K562 (cell line): ENCODE data around the gene SERPINA12.

ENCODE experiments used
- BRCA1 ChIP-seq, 2 experiments: fragments of 450-650 bp in 1 of 2; sonication (generic) in 1 of 2; formaldehyde crosslinking in 1 of 2; IDR thresholded peaks; 2 replicates each; pipeline versions ENCODE4 v1.5.0 to v1.6.1; 2017 to 2020; ENCODE audit warnings: mild to moderate bottlenecking in 1 of 2, missing genetic modification reagents in 1 of 2
- HCFC1 ChIP-seq: IDR thresholded peaks from 2 replicates; pipeline ENCODE4 v1.6.1; 2012; ENCODE audit warnings: low read depth, low read length, improper control_type of control experiment
- HNRNPUL1 ChIP-seq: fragments of 200-400 bp; formaldehyde crosslinking; IDR thresholded peaks from 2 replicates; pipeline ENCODE4 v1.6.1; 2017; ENCODE audit warnings: low read length
- MECOM ChIP-seq: fragments of 250-450 bp; sonication (Bioruptor Pico); IDR thresholded peaks from 2 replicates; pipeline ENCODE4 v1.8.0; 2022; ENCODE audit warnings: inconsistent platforms
- MTA2 ChIP-seq: fragments of 450-650 bp; IDR thresholded peaks from 2 replicates; pipeline ENCODE4 v1.6.1; 2016; ENCODE audit warnings: low read depth
- NBN ChIP-seq: fragments of 450-650 bp; IDR thresholded peaks from 2 replicates; pipeline ENCODE4 v1.6.1; 2016; ENCODE audit warnings: low read depth, mild to moderate bottlenecking
- NFYB ChIP-seq: IDR thresholded peaks from 2 replicates; pipeline ENCODE4 v1.6.1; 2011; ENCODE audit warnings: mild to moderate bottlenecking, moderate library complexity; ENCODE audit not compliant: insufficient read length; ENCODE audit errors: extremely low read depth
- PURB ChIP-seq: sonication (generic); formaldehyde crosslinking; IDR thresholded peaks from 2 replicates; pipeline ENCODE4 v1.9.0; 2021; ENCODE audit warnings: low read depth, mild to moderate bottlenecking, missing genetic modification reagents
- STAT5A ChIP-seq: IDR thresholded peaks from 2 replicates; pipeline ENCODE4 v1.6.1; 2012; ENCODE audit warnings: low read length, inconsistent platforms, borderline replicate concordance
- ZNF134 ChIP-seq: fragments of 250-450 bp; sonication (Bioruptor Pico); conservative IDR thresholded peaks from 2 replicates; pipeline ENCODE4 v1.4.0; 2020
- TF ChIP-seq, protein P1 (sequence below), 3 experiments: IDR thresholded peaks in 2 of 3; conservative IDR thresholded peaks in 1 of 3; 2 replicates each; pipeline ENCODE4 v1.5.1; 2011 to 2012; ENCODE audit warnings: low read length in 3 of 3, mild to moderate bottlenecking in 3 of 3, control low read depth in 2 of 3, improper control_type of control experiment in 1 of 3, inconsistent platforms in 1 of 3, low read depth in 1 of 3, mixed read lengths in 1 of 3, moderate library complexity in 1 of 3; ENCODE audit not compliant: insufficient read depth in 2 of 3
- TF ChIP-seq, protein P2 (sequence below): fragments of 250-450 bp; sonication (Bioruptor Pico); IDR thresholded peaks from 2 replicates; pipeline ENCODE4 v1.9.0; 2021; ENCODE audit warnings: mild to moderate bottlenecking, inconsistent platforms
- TF ChIP-seq, protein P3 (sequence below): sonication (generic); formaldehyde crosslinking; IDR thresholded peaks from 2 replicates; pipeline ENCODE4 v1.5.0; 2020; ENCODE audit warnings: missing genetic modification reagents

DNA sequence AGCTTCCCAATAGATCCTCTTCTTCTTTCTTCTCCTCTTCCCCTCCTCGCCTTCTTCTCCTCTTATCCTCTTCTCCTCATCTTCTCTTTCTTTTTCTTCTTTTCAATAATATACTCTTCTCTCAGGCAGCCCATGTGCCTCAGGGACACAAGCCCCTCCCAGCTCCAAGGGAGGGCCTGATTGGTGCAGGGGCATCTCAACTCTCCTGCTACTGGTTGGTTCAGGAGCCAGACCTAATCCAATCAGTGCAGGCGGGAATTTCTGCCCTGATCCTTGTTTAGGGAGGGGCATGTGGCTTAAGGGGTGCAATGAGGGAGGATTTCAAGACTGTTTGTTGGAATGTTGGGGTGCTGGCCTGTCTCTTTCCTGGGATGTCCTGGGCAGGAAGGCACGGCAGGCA lies 9.0 kb downstream of the SERPINA12 start:
- TF ChIP-seq NFYB: no peak
- TF ChIP-seq, protein P1, sequence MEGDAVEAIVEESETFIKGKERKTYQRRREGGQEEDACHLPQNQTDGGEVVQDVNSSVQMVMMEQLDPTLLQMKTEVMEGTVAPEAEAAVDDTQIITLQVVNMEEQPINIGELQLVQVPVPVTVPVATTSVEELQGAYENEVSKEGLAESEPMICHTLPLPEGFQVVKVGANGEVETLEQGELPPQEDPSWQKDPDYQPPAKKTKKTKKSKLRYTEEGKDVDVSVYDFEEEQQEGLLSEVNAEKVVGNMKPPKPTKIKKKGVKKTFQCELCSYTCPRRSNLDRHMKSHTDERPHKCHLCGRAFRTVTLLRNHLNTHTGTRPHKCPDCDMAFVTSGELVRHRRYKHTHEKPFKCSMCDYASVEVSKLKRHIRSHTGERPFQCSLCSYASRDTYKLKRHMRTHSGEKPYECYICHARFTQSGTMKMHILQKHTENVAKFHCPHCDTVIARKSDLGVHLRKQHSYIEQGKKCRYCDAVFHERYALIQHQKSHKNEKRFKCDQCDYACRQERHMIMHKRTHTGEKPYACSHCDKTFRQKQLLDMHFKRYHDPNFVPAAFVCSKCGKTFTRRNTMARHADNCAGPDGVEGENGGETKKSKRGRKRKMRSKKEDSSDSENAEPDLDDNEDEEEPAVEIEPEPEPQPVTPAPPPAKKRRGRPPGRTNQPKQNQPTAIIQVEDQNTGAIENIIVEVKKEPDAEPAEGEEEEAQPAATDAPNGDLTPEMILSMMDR (IDR thresholded peaks at IDR 0.05 in 2 of 3, conservative IDR thresholded peaks at IDR 0.05 in 1 of 3; ENCODE audit: insufficient read depth in 2 of 3, low read depth in 1 of 3, low read length in 3 of 3): no peak
- no peak for TF ChIP-seq ZNF134 (CRISPR knock-in tag)
- TF ChIP-seq HNRNPUL1: no peak
- no peak for TF ChIP-seq NBN
- TF ChIP-seq BRCA1 (IDR thresholded peaks at IDR 0.05): no peak
- TF ChIP-seq BRCA1 (CRISPR knock-in tag; IDR thresholded peaks at IDR 0.05): no peak
- TF ChIP-seq, protein P2, sequence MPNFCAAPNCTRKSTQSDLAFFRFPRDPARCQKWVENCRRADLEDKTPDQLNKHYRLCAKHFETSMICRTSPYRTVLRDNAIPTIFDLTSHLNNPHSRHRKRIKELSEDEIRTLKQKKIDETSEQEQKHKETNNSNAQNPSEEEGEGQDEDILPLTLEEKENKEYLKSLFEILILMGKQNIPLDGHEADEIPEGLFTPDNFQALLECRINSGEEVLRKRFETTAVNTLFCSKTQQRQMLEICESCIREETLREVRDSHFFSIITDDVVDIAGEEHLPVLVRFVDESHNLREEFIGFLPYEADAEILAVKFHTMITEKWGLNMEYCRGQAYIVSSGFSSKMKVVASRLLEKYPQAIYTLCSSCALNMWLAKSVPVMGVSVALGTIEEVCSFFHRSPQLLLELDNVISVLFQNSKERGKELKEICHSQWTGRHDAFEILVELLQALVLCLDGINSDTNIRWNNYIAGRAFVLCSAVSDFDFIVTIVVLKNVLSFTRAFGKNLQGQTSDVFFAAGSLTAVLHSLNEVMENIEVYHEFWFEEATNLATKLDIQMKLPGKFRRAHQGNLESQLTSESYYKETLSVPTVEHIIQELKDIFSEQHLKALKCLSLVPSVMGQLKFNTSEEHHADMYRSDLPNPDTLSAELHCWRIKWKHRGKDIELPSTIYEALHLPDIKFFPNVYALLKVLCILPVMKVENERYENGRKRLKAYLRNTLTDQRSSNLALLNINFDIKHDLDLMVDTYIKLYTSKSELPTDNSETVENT (CRISPR knock-in tag): no peak
- TF ChIP-seq STAT5A: no peak
- TF ChIP-seq HCFC1: no peak
- TF ChIP-seq, protein P3, sequence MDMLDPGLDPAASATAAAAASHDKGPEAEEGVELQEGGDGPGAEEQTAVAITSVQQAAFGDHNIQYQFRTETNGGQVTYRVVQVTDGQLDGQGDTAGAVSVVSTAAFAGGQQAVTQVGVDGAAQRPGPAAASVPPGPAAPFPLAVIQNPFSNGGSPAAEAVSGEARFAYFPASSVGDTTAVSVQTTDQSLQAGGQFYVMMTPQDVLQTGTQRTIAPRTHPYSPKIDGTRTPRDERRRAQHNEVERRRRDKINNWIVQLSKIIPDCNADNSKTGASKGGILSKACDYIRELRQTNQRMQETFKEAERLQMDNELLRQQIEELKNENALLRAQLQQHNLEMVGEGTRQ (CRISPR knock-in tag): no peak
- TF ChIP-seq MTA2: no peak
- no peak for TF ChIP-seq PURB
- no peak for TF ChIP-seq MECOM (CRISPR knock-in tag)
